Measurements from ENCODE around the gene CACNA1C.

Gene CACNA1C

DNA sequence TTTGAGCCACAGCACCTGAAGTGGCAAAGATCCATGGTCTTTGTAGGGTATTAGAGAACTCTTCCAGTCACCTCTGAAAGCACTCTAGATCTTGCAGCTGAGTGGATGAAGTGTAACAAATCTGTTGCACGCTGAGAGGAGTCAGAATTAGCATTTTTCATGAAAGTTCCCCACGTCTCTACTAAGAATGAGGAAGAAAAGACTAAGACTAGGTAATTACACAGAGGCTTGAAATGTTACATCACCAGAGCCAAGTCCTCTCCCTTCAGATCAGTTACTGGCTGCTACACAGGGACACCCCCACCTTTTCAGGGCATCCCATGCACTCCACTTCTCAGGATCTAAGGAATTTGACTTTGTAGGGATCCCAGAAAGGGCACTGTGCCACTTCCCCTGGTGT is 643.3 kb downstream of the CACNA1C start:
- no peak overlapping the region for H2AFZ ChIP-seq (ENCODE audit: low read length, unreplicated experiment)

DNA sequence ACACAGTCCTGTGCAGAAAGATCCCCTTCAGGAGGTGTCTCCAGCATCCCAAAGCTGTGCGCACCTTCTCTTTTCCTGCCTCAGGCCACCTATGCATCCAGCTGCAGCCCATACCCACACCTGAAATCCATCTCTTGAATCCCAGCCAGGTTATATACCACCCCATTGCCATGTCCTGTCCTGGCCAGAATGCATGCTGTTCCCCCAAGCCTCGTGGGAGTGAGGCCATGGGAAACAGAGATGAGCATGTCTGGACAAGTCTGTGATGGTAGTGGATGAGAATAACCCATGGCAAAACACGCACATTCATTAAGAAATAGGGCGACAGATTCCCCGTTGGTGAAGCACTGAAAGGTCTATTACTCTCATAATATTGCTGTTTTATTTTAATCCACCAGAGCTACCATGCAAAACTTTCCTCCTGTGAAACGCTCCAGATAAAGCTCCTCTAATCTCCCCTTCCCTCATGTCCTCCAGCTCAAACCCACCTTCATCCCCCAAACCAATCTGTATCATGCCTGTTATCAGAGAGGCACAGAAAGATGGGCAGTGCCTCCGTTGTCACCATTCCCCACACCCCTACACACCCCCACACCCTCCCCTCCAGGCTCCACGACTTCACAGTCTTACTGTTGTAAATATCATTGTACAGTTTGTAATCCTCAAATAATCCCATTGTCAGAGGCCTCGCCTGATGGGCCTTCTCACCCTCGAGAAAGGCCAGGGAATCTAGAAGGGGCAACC is 644.4 kb downstream of the CACNA1C start:
- Histone ChIP-seq H3K27ac (ENCODE audit: low read depth, low read length) (no peak overlapping the region), H3K4me3 (ENCODE audit: low read depth, low read length) (no peak overlapping the region), H3K27me3 (ENCODE audit: insufficient read depth, low read length) (peaks cover 51% of the 10 kb centered on the region), H3K4me1 (ENCODE audit: control insufficient read depth, insufficient read depth, low read length, unreplicated experiment) (no peaks in the 10 kb centered on the region), H2AFZ (ENCODE audit: low read length, unreplicated experiment) (no peak overlapping the region), H3K79me2 (ENCODE audit: control insufficient read depth, insufficient read depth, low read length, unreplicated experiment) (no peaks in the 10 kb centered on the region), H3K36me3 (ENCODE audit: insufficient read depth, low read length) (no peaks in the 10 kb centered on the region)

More for the DNA sequence above, 643.3 kb downstream of the CACNA1C start:
- Histone ChIP-seq H3K27me3 (ENCODE audit: insufficient read depth, low read length) (peaks cover 55% of the 10 kb centered on the region), H3K36me3 (ENCODE audit: insufficient read depth, low read length) (no peaks in the 10 kb centered on the region), H3K4me1 (ENCODE audit: control insufficient read depth, insufficient read depth, low read length, unreplicated experiment) (no peaks in the 10 kb centered on the region), H3K27ac (ENCODE audit: low read depth, low read length) (no peak overlapping the region), H3K79me2 (ENCODE audit: control insufficient read depth, insufficient read depth, low read length, unreplicated experiment) (no peaks in the 10 kb centered on the region), H3K4me3 (ENCODE audit: low read depth, low read length) (no peak overlapping the region)

DNA sequence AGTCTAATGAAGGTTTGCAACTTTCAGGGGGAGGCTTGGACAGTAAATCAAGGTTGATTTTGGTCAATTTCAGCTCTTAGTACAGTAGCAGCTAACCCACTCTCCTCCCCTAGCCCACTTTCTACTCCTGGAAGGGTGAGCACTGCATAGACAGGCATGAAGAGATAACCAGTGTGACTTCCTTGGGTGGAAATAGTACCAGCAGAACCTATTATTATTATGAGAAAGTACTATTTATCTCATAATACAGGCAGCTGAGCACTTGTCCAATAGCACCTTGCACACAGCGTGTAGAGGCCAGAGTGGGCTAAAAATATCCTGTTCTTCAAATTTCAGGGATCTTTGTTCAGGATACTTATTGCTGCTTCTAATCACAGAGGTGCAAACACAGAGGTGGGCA is 645.8 kb downstream of the CACNA1C start:
- Histone ChIP-seq H3K4me1 (ENCODE audit: control insufficient read depth, insufficient read depth, low read length, unreplicated experiment) (no peaks in the 10 kb centered on the region), H3K79me2 (ENCODE audit: control insufficient read depth, insufficient read depth, low read length, unreplicated experiment) (no peaks in the 10 kb centered on the region), H3K4me3 (ENCODE audit: low read depth, low read length) (no peak overlapping the region), H3K27me3 (ENCODE audit: insufficient read depth, low read length) (peaks cover 45% of the 10 kb centered on the region), H3K27ac (ENCODE audit: low read depth, low read length) (no peak overlapping the region), H3K36me3 (ENCODE audit: insufficient read depth, low read length) (no peaks in the 10 kb centered on the region), H2AFZ (ENCODE audit: low read length, unreplicated experiment) (no peak overlapping the region)

DNA sequence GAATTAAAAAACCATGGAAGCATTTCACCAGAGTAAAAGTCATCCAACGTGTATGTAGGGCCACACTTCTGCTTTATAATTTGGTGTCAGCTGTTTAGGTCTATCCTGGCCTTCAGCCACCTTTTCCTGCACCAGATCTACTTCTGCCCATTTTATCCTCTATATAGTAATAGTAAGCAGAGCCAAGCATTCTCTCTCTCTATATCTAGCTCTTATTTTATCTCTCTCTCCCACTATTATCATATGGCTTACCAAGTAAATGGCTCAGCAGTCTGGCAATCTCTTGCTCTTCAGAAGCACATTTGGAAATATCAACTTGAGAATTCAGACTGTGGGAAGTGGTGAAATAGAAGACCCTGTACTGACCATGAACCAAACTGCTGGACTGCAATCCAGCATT is 657.9 kb downstream of the CACNA1C start:
- no peak overlapping the region for H3K4me3 ChIP-seq (ENCODE audit: low read depth, low read length)
- H3K27me3 ChIP-seq (ENCODE audit: insufficient read depth, low read length), result peaks cover 68% of the 10 kb centered on the region
- no peaks in the 10 kb centered on the region for H3K79me2 ChIP-seq (ENCODE audit: control insufficient read depth, insufficient read depth, low read length, unreplicated experiment)
- H3K4me1 ChIP-seq (ENCODE audit: control insufficient read depth, insufficient read depth, low read length, unreplicated experiment), result no peaks in the 10 kb centered on the region
- no peak overlapping the region for H2AFZ ChIP-seq (ENCODE audit: low read length, unreplicated experiment)
- no peaks in the 10 kb centered on the region for H3K36me3 ChIP-seq (ENCODE audit: insufficient read depth, low read length)
- no peak overlapping the region for H3K27ac ChIP-seq (ENCODE audit: low read depth, low read length)

DNA sequence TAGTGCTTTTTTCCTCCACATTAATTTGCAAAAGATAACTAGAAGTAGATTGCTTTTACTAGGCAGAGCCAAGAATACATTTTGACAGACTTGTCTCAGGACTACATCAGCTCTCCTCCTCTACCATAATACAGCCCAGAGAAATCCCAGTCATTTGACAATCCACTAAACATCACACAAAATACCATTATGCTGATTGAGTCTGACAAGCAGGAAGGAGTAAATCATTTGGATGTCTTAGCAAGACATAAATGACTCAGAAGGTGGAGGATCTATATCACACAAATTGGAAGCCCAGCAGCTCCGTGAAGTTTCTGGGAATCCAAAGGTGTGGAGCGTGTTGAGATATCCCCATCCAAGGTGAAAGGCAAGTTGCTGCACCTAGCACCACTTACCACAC is 666.6 kb downstream of the CACNA1C start:
- Histone ChIP-seq H3K4me3 (ENCODE audit: low read depth, low read length) (no peak overlapping the region), H3K79me2 (ENCODE audit: control insufficient read depth, insufficient read depth, low read length, unreplicated experiment) (no peaks in the 10 kb centered on the region), H3K27ac (ENCODE audit: low read depth, low read length) (no peak overlapping the region), H3K36me3 (ENCODE audit: insufficient read depth, low read length) (no peaks in the 10 kb centered on the region), H3K4me1 (ENCODE audit: control insufficient read depth, insufficient read depth, low read length, unreplicated experiment) (no peaks in the 10 kb centered on the region), H2AFZ (ENCODE audit: low read length, unreplicated experiment) (no peak overlapping the region), H3K27me3 (ENCODE audit: insufficient read depth, low read length) (peaks cover 65% of the 10 kb centered on the region)

DNA sequence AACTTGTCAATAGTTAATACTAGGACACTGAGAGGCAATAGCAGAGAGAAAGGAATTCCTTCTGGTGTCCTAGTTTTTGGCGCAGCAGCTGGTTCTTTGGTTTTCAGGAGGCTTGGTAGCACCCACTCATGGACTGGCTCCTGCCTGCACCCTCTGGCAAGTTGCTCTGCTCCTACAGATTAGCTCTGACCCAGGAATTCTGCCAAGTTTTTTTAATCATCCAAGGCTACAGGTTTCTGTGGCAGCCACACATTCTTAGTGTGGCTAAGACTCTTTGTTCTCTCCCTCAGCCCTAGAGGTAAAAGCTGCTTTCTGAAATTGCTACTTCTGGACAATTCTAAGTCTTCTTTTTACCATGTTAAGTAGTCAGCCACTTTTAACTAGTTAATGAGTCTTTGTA is 670.0 kb downstream of the CACNA1C start:
- no peak overlapping the region for H3K4me3 ChIP-seq (ENCODE audit: low read depth, low read length)
- H3K79me2 ChIP-seq (ENCODE audit: control insufficient read depth, insufficient read depth, low read length, unreplicated experiment), result no peaks in the 10 kb centered on the region
- no peak overlapping the region for H3K27ac ChIP-seq (ENCODE audit: low read depth, low read length)

DNA sequence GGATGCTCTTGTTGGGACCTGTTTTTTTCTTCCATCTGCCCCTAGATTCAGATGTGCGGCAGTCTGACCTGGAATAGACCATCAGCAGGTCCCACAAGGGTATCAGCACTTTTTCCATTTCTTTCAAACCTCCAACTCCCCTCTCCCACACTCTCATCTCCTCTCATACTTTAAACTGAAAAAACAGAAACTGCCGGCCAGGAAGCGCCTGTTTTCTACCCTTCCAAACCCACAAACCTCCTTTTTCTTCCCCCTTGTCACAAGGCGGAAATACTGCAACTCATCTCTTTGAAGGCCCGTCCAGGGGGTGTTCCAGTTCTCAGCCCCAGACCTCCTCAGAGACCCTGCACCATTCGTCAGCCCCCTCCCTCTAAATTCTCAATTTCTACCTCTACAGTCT is 679.5 kb downstream of the CACNA1C start:
- Histone ChIP-seq H2AFZ (ENCODE audit: low read length, unreplicated experiment) (no peak overlapping the region), H3K27ac (ENCODE audit: low read depth, low read length) (no peak overlapping the region), H3K79me2 (ENCODE audit: control insufficient read depth, insufficient read depth, low read length, unreplicated experiment) (no peaks in the 10 kb centered on the region), H3K36me3 (ENCODE audit: insufficient read depth, low read length) (no peaks in the 10 kb centered on the region), H3K4me3 (ENCODE audit: low read depth, low read length) (no peak overlapping the region), H3K4me1 (ENCODE audit: control insufficient read depth, insufficient read depth, low read length, unreplicated experiment) (no peaks in the 10 kb centered on the region), H3K27me3 (ENCODE audit: insufficient read depth, low read length) (peaks cover 95% of the 10 kb centered on the region)

More for the DNA sequence above, 670.0 kb downstream of the CACNA1C start:
- Histone ChIP-seq H3K4me1 (ENCODE audit: control insufficient read depth, insufficient read depth, low read length, unreplicated experiment) (no peaks in the 10 kb centered on the region), H3K27me3 (ENCODE audit: insufficient read depth, low read length) (peaks cover 72% of the 10 kb centered on the region), H3K36me3 (ENCODE audit: insufficient read depth, low read length) (no peaks in the 10 kb centered on the region), H2AFZ (ENCODE audit: low read length, unreplicated experiment) (no peak overlapping the region)

DNA sequence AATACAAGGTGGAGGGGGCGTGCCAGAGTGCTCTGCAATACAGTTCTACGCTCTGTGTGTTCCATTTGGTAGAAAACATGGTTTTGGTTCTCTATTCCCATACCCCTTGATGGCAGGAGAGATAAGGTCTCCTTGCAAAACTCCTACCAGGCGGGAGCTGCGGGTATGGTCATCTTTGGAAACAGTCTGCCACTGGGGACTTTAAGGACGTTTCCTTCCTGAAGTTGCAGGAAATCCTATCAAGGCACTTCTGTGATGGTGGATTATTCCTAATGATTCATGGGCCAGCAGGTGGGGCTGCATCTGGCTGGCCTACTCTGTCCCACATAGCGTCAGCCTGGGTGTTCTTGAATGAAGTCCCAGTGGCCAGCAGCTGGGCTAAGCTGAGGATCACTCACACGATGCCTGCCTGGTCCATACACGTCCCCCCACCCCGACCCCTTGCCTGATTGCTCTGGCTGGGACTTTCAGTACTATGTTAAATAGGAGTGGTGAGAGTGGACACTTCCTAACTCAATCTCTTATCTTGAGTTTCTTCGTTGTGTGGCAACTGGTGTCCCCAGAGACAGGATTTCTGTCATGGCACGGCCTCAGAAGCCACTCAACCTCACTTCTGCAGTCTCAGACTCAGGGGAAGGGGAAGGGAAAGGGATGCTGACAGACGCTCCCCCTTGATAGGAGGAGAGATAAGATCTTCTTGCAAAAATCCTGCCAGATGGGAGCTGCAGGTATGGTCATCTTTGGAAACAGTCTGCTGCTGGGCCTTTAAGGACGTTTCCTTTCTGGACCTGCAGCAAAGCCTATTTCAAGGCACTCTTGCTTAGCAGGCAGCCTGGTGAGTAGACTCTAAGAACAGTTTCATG is 680.9 kb downstream of the CACNA1C start:
- Histone ChIP-seq H3K4me1 (ENCODE audit: control insufficient read depth, insufficient read depth, low read length, unreplicated experiment) (no peaks in the 10 kb centered on the region), H2AFZ (ENCODE audit: low read length, unreplicated experiment) (no peak overlapping the region), H3K27me3 (ENCODE audit: insufficient read depth, low read length) (peaks cover 94% of the 10 kb centered on the region), H3K79me2 (ENCODE audit: control insufficient read depth, insufficient read depth, low read length, unreplicated experiment) (no peaks in the 10 kb centered on the region), H3K36me3 (ENCODE audit: insufficient read depth, low read length) (no peaks in the 10 kb centered on the region), H3K27ac (ENCODE audit: low read depth, low read length) (no peak overlapping the region), H3K4me3 (ENCODE audit: low read depth, low read length) (no peak overlapping the region)

DNA sequence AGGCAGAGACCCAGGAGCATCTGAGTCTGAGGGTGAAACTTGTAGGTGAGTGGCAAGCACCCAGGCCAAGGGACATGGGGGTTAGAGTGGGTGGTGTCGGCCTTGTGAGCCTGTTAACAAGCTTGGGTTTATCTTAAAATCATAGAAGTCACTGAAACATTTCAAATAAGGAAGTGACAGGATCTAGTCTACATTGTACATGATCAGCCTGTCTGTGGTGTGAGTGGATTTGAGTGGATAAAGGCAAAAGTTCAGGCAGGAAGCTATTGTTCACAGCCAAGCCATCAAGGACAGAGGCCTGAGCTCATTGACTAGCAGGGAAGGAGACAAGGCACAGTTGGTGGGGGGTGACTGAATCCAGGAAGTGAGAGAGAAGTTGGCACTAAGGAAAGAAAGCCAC is 682.6 kb downstream of the CACNA1C start:
- H3K36me3 ChIP-seq (ENCODE audit: insufficient read depth, low read length), result no peaks in the 10 kb centered on the region
- H2AFZ ChIP-seq (ENCODE audit: low read length, unreplicated experiment), result no peak overlapping the region
- no peak overlapping the region for H3K27ac ChIP-seq (ENCODE audit: low read depth, low read length)
- H3K4me1 ChIP-seq (ENCODE audit: control insufficient read depth, insufficient read depth, low read length, unreplicated experiment), result no peaks in the 10 kb centered on the region
- H3K4me3 ChIP-seq (ENCODE audit: low read depth, low read length), result no peak overlapping the region
- no peaks in the 10 kb centered on the region for H3K79me2 ChIP-seq (ENCODE audit: control insufficient read depth, insufficient read depth, low read length, unreplicated experiment)
- H3K27me3 ChIP-seq (ENCODE audit: insufficient read depth, low read length), result peaks cover 81% of the 10 kb centered on the region

DNA sequence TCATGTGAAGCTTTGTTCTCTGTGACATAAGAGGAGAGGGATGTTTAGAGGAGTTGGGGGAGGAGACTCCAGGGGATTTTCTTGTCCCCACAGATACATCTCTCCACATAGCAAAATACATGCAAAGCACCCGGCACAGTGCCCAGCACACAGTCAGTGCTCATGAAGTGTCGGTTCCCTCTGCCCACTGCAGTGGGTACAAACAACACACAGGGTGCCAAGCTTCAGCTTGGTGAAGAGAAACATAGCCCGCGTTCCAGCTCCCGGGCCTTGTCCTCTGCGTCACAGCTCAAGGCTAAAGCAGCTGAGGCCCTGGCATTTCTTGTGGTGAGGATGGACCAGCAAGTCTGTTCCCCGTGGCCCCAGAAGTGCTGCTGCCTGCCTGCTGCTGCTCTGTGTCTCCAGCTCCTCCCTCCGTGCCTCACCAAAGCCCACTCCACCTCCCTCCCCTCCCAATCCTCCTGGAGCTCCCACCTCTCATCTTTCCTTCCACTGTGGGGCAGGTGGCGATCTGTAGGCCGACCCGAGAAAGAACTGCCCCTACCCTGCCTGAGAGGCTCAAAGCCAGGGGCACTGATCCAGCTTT is 685.0 kb downstream of the CACNA1C start:
- Histone ChIP-seq H3K79me2 (ENCODE audit: control insufficient read depth, insufficient read depth, low read length, unreplicated experiment) (no peaks in the 10 kb centered on the region), H3K4me3 (ENCODE audit: low read depth, low read length) (no peak overlapping the region), H3K27ac (ENCODE audit: low read depth, low read length) (no peak overlapping the region), H3K36me3 (ENCODE audit: insufficient read depth, low read length) (no peaks in the 10 kb centered on the region), H3K4me1 (ENCODE audit: control insufficient read depth, insufficient read depth, low read length, unreplicated experiment) (no peaks in the 10 kb centered on the region), H2AFZ (ENCODE audit: low read length, unreplicated experiment) (no peak overlapping the region), H3K27me3 (ENCODE audit: insufficient read depth, low read length) (peaks cover 70% of the 10 kb centered on the region)
